Stimulated activated CD4-positive, alpha-beta T cell treated with anti-CD3 and anti-CD28 coated beads, Interleukin-15, amount 100 ng/mL, for 48 hours (primary cell): ENCODE measurements around the gene RPS6KB2.
A peak's percentile ranks its signal among the peaks of the same experiment; 100 is the strongest.

ENCODE experiments used
- DNase-seq, 2 donors: peaks; one replicate each; pipeline ENCODE4 v3.0.0-alpha.2; 2020; ENCODE audit warnings: low read depth in 2 of 2

RPS6KB2 gene

GRCh38 chr11:67429722-67430121 lies 1.4 kb downstream of the RPS6KB2 start:
- DNase-seq: no peak

- DNase-seq: no peak
Observed at GRCh38 chr11:67431346-67432249, 3.3 kb downstream of the RPS6KB2 start.

GRCh38 chr11:67432655-67433349 lies 4.5 kb downstream of the RPS6KB2 start:
- no peak for DNase-seq

DNA sequence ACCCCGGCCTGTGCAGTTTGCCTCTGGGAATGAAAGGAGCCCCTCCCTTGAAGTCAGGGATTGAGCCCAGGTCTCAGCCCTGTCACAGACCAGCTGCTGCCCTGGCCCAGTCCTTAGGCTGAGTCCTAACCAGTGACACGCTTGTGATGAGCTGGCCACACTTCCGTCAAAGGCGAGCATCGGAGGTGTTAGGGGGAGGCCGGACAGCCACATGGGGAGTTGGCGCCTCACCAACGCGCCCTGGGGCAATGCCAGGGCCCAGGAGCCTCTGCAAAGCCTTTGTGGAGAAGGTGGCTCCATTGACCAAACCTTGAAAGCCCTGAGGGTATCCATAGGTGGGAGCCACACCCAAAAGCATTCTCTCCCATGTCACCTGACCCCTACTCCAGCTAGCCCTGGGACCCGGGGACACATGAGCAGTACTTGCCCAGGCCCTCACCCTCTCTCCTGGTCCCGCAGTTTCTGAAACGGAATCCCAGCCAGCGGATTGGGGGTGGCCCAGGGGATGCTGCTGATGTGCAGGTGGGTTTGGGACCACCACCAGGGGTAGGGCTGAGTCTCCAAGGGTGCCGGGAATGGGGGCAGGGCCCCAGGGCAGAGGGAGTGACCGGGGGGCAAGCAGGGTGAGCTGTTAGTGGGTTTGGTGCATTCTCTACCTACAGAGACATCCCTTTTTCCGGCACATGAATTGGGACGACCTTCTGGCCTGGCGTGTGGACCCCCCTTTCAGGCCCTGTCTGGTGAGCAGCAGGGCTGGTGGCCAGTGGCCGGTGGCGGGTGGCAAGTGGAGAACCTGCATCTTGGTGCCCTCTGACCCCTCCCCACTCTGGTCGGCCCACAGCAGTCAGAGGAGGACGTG lies 5.5 kb downstream of the RPS6KB2 start:
- no peak for DNase-seq

- DNase-seq: no peak
Observed at GRCh38 chr11:67434395-67434881, 6.1 kb downstream of the RPS6KB2 start.

GRCh38 chr11:67435031-67435726 lies 6.9 kb downstream of the RPS6KB2 start:
- no peak for DNase-seq

DNA sequence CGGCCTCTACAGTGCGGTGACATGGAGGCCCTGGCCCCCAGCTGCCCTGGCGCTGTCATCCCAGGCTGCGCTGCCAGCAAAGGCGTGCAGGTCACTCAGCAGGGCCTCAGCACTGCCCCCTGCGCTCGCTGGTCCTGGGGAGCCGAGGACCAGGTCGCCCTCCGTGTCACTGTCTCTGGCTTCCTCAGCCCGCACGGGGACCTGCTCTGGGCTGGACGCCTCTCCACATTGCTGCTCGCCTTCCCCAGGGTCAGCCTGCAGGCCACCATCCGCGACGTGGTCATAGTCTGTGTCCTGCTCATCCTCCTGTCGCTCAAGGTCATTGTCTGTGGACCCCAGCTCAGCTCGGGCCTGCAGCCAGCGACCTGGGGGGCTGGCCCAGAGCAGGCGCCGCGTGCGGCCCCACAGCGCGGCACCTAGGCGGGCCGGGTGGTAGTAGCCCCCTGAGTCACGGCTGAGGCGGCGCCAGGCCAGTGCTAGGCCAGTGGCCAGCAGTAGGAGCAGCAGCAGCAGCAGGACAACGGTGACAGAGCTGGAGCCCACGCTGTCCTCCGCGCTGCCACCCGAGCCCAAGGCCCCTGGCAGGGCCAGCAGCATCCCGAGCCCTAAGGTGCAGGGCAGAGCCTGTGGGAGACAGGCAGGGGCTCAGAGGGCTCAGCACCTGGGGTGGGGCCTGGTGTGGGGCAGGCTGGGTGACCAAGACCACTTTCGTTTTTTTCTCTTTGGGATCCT lies 7.6 kb downstream of the RPS6KB2 start:
- DNase-seq: no peak

DNA sequence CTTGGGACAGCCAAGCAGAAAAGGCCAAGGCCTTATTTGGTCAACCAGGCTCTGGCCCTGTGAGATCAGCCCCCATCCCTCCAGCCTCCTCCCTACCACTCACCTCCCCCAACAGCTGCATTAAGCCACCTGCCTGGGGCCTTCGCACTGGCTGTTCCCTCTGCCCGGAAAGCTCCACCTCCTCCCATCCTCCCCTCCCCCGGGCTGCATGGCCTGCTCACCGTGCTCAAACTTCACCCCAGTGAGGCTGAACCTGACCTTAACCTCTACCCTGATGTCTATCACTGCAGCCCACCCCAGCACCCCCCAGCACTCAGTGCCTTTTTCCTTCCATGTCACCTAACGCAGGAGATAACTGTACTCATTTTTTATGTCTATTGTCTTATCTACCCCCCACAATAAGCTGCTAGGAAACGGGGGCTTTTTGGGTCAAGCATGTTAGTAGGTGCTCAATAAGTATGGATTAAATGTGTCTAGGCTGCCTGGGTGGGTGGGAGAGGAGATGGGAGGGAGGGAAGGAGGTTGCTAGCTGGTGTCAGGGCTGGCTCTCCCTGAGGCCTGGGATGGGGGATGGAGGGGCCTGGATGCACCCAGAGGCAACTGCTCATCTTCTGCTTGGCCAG lies 8.3 kb downstream of the RPS6KB2 start:
- DNase-seq: peak; percentile 72 to 78

DNA sequence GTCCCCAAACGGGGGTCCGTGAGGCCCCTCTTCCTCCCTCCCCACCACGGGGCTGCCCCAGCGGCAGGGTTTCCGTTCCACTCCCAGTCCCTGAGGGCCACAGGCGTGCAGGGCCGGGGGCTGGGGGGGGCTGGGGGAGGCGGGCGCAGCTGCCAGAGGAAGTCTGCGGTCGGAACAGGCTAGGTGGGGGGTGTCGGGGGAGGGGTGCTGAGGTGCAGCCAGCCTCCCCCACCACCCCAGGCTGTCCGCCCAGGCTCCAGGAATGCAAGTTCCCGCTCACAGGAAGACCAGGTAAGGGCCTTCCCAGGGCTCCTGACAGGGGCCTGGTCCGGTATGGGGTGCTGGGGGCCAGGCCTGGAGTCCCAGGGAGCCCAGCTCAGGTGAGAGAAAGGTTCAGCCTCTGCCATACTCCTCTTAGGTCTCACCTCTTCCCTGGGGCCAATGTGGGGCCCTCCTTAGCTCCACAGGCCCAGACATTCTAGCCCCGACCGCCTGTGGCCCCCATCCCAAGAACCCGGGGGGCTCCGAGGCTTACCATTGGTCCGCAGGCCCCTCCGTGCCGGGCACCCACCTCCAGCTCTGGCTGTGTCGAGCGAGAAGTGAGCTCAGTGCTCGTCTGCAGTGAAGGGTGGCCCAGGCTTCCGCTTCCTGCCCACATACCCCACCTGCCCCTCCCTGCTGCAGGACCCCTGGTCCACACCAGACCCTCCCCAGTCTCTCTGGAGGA lies 9.0 kb downstream of the RPS6KB2 start, which contains the start of gene PTPRCAP:
TSS of gene PTPRCAP (minus strand) at position 601 of the 727 bp plus-strand sequence. CDS start at position 538, 63 bp downstream.
- DNase-seq: peak; percentile 44 to 64

DNA sequence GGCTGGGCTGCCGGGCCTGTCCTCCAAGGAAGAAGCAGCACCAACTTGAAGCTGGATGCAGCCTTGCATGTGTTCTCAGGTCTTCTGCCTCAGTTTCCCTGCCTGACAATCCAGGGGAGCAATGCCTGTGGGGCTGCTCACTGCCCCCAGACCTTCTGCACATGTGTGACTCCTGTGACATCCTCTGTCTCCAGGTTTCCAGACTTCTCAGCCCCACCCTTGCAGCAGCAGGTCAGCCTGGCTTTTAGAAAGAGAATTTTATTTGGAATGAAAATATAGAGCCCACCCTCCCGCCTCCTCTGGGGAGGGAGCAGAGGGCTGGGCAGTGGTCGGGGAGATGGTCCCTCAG lies 9.5 kb downstream of the RPS6KB2 start:
- no peak for DNase-seq

DNA sequence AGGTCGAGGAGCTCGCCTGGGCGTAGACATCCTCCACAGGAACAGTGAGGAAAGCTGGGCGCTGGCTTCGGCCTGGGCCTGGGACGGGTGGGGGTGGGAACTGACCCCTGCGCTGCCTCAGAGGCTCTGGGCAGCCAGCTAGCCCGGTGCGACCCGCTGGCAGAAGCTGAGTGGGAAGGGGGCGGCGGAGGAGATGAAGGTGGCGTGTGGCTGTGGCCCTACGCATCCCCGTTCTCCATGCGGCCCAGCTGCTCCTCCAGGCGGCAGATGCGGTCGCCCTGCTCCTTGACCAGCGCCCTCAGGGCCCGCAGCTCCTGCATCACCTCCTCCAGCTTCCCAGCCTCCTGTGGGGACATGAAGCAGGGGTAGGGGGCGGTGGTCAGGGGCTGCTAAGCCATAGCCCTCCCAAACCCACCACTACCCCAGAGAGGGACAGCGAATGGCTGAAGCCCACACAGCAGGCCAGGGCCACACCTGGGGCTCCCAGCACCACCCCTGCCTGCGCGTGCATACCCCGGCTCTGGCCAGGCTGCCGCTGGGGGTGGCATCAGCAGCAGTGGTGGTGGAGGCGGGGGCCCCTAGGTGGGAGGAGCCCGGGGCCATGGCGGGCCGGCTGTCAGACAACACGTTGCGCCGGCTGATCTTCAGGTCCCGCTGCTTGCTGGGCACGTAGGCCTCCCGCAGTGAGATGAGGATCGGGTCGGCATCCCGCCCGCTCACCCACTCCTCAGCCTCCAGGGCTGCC lies 10.0 kb downstream of the RPS6KB2 start:
- DNase-seq: peak; percentile 74 to 79

DNA sequence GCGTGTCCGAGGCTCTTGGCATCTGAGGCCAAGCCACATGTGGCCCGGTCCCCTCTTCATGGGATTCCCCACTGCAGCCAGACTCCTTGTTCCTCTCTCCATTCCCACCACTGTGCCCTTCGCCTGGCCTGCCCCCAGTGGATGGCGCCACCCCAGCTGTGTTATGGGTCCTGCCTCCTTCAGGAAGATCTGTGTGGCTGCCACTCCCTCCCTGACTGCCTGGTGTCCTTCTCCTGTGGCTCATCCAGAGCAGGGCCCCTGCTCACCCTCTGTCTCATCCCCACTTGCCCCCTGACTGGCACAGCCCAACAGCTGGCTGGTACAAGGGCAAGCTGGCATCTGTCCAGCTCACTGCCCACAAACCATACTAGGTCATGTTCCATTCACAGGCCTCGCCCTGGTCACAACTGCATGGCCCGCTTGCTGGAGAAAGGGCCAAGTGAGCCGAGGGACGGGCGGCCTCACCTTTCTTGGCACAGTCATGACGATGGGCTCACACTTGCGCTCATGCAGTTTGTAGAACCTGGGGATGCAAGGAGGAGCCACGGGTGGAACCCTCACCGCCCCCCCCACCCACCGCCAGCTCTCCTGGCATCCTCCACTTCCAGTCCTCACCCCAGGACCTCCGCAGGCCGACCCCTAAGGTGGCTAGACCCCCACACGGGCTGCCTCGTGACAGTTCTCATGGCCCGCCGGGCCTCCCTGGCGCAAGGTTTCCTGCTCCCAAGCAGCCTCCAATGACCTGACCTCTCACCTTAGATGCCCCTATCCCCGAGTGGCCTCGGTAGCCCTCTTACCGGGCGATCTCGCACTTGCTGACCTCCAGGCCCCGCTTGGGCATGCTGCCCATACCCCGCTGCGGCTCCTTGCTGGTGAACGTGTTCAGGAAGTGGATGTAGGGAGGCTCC lies 11.3 kb downstream of the RPS6KB2 start:
- no peak for DNase-seq

GRCh38 chr11:67440229-67441097 lies 12.2 kb downstream of the RPS6KB2 start:
- no peak for DNase-seq

DNA sequence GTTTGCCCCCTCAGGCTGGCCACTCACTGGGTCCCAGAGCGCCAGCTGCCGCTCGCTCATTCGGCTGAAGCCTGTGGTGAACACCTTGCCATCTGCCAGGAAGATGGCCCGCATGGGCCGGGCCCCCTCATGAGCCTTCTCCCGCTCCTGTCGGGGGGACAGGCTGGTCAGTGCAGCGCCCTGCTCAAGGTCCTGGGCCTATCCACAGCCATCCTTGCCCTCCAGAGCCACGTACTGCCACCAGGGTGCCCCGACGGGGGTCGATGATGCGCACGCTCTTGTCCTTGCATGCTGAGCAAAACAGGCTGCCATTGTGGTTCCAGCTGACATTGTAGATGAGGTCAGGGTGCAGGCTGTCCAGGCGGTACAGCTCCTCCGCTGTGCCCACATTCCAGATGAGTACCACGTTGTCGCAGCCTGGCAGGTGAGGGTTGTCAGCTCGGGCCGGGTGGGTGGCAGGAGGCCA lies 12.8 kb downstream of the RPS6KB2 start:
- DNase-seq: no peak

GRCh38 chr11:67441731-67442351 lies 13.5 kb downstream of the RPS6KB2 start:
- DNase-seq: no peak
